HepG2 (cell line): ENCODE results near the gene PRR33. TPM values are rescaled to one million over a fixed set of nuclear protein-coding genes. Genes with fewer than 3 reads are reported as not detected.

Experiments used
- ATAC-seq: fragments of 200-7000 bp; cut with Tn5 transposase; 3 replicates; pipeline ENCODE4 v1.9.1; 2020; ENCODE audit warnings: mild to moderate bottlenecking, moderate library complexity
- BruUV-seq: library from RNA; stranded (reverse); fragments of 400-500 nt; replicated peaks from 2 replicates; lab custom pipeline; 2021; lab: Mats Ljungman, UMichigan
- CTCF ChIA-PET: fragments of 300-600 bp; formaldehyde crosslinking; extraction: SDS; loops from one replicate; lab custom pipeline; 2021; ENCODE audit warnings: low total read pairs, inconsistent platforms, low intra/inter-chr PET ratio; lab: Yijun Ruan, JAX
- POLR2A ChIA-PET: fragments of 350-600 bp; sonication (Branson Sonifier 250); formaldehyde crosslinking; loops from one replicate; lab custom pipeline; 2020; ENCODE audit warnings: antibody characterized with exemption, inconsistent platforms; lab: Yijun Ruan, JAX
- DNase-seq: peaks from one replicate; pipeline ENCODE4 v3.0.0-alpha.2; 2015; ENCODE audit warnings: low spot score
- FAIRE-seq: peaks from 3 replicates; lab custom pipeline; 2011; peaks lifted over from hg19 to GRCh38; lab: Jason Lieb, UNC
- H2AFZ ChIP-seq: one replicate; pipeline ENCODE4 v1.6.1; 2011; ENCODE audit warnings: low read length, inconsistent platforms
- H3K27ac ChIP-seq: fragments of 300-600 bp; 3 replicates; pipeline ENCODE4 v1.8.0; 2011; ENCODE audit warnings: mixed run types, mild to moderate bottlenecking, mixed read lengths, low read length, inconsistent platforms; ENCODE audit not compliant: insufficient read depth; ENCODE audit errors: extremely low read length
- H3K27me3 ChIP-seq, 2 experiments: fragments of 200-600 bp in 1 of 2; 2 replicates in 1 of 2; 3 replicates in 1 of 2; pipeline versions ENCODE4 v1.6.0 to v1.8.0; 2011; ENCODE audit warnings: low read length in 2 of 2, mild to moderate bottlenecking in 2 of 2, moderate library complexity in 2 of 2, inconsistent platforms in 1 of 2; ENCODE audit not compliant: insufficient read depth in 2 of 2, control insufficient read depth in 1 of 2
- H3K36me3 ChIP-seq, 2 experiments: fragments of 200-600 bp in 1 of 2; replicated peaks in 1 of 2; 2 replicates in 1 of 2; 3 replicates in 1 of 2; pipeline versions ENCODE4 v1.5.1 to v1.8.0; 2011; ENCODE audit warnings: low read length in 2 of 2, inconsistent platforms in 1 of 2; ENCODE audit not compliant: insufficient read depth in 2 of 2, control insufficient read depth in 1 of 2
- H3K4me1 ChIP-seq: 2 replicates; pipeline ENCODE4 v1.5.1; 2012; ENCODE audit warnings: low read length, inconsistent platforms; ENCODE audit not compliant: insufficient read depth
- H3K4me2 ChIP-seq: 2 replicates; pipeline ENCODE4 v1.6.0; 2011; ENCODE audit warnings: low read depth, low read length, inconsistent platforms
- H3K4me3 ChIP-seq, 3 experiments: fragments of 200-600 bp in 1 of 3; sonication (generic), shearing (Covaris generic) in 1 of 3; replicated peaks in 1 of 3; 2 replicates each; pipeline ENCODE4 v1.5.1; 2011 to 2016; ENCODE audit warnings: low read length in 3 of 3, inconsistent platforms in 2 of 3, low read depth in 2 of 3, mild to moderate bottlenecking in 2 of 3, control low read depth in 1 of 3, mixed read lengths in 1 of 3; ENCODE audit not compliant: insufficient read depth in 1 of 3
- H3K79me2 ChIP-seq: one replicate; pipeline ENCODE4 v1.6.1; 2011; ENCODE audit warnings: low read length, inconsistent platforms; ENCODE audit not compliant: insufficient read depth
- H3K9ac ChIP-seq: 2 replicates; pipeline ENCODE4 v1.6.0; 2011; ENCODE audit warnings: mild to moderate bottlenecking, low read depth, low read length, inconsistent platforms; ENCODE audit not compliant: insufficient read depth
- H3K9me3 ChIP-seq: 2 replicates; pipeline ENCODE4 v1.5.1; 2012; ENCODE audit warnings: mild to moderate bottlenecking, low read length
- H4K20me1 ChIP-seq: 2 replicates; pipeline ENCODE4 v1.6.0; 2011; ENCODE audit warnings: inconsistent platforms, mild to moderate bottlenecking, low read length, moderate library complexity; ENCODE audit not compliant: insufficient read depth
- AFF4 ChIP-seq: sonication (generic); formaldehyde crosslinking; IDR thresholded peaks from 2 replicates; pipeline ENCODE4 v1.4.0; 2020; ENCODE audit warnings: missing genetic modification reagents
- AKAP8 ChIP-seq: sonication (generic); formaldehyde crosslinking; IDR thresholded peaks from 2 replicates; pipeline ENCODE4 v1.5.1; 2020; ENCODE audit warnings: mild to moderate bottlenecking, missing genetic modification reagents
- FOXM1 ChIP-seq: sonication (generic); formaldehyde crosslinking; IDR thresholded peaks from 2 replicates; pipeline ENCODE4 v1.5.0; 2020; ENCODE audit warnings: missing genetic modification reagents
- HOXA5 ChIP-seq: sonication (generic); formaldehyde crosslinking; IDR thresholded peaks from 2 replicates; pipeline ENCODE4 v1.4.0; 2020; ENCODE audit warnings: missing genetic modification reagents
- KDM3A ChIP-seq: IDR thresholded peaks from 2 replicates; pipeline ENCODE4 v1.6.1; 2018; ENCODE audit warnings: low read depth, missing compliant biosample characterization
- NCOA1 ChIP-seq: sonication (generic); formaldehyde crosslinking; IDR thresholded peaks from 2 replicates; pipeline ENCODE4 v1.9.0; 2021; ENCODE audit warnings: missing genetic modification reagents
- NFIC ChIP-seq: IDR thresholded peaks from 2 replicates; pipeline ENCODE4 v1.6.1; 2012; ENCODE audit warnings: mild to moderate bottlenecking, low read length, inconsistent platforms
- NR2F1 ChIP-seq, 2 experiments: fragments of 450-650 bp in 1 of 2; formaldehyde crosslinking in 1 of 2; IDR thresholded peaks; 2 replicates each; pipeline versions ENCODE4 v1.5.0 to v1.6.1; 2016 to 2020; ENCODE audit warnings: mild to moderate bottlenecking in 1 of 2, missing compliant biosample characterization in 1 of 2, missing genetic modification reagents in 1 of 2, moderate library complexity in 1 of 2
- ZKSCAN5 ChIP-seq: sonication (generic); formaldehyde crosslinking; IDR thresholded peaks from 2 replicates; pipeline ENCODE4 v1.5.1; 2020; ENCODE audit warnings: mild to moderate bottlenecking, missing genetic modification reagents
- ZNF124 ChIP-seq: sonication (generic); formaldehyde crosslinking; IDR thresholded peaks from 2 replicates; pipeline ENCODE4 v1.4.0; 2020; ENCODE audit warnings: missing genetic modification reagents
- ZNF20 ChIP-seq: sonication (generic); formaldehyde crosslinking; IDR thresholded peaks from 2 replicates; pipeline ENCODE4 v1.4.0; 2020; ENCODE audit warnings: mild to moderate bottlenecking, moderate library complexity, missing genetic modification reagents
- ZNF260 ChIP-seq: sonication (generic); formaldehyde crosslinking; IDR thresholded peaks from 2 replicates; pipeline ENCODE4 v1.4.0; 2020; ENCODE audit warnings: missing genetic modification reagents, low read depth, mild to moderate bottlenecking, borderline replicate concordance
- ZNF33A ChIP-seq: sonication (generic); formaldehyde crosslinking; IDR thresholded peaks from 2 replicates; pipeline ENCODE4 v1.5.1; 2020; ENCODE audit warnings: missing genetic modification reagents, mild to moderate bottlenecking, moderate library complexity, borderline replicate concordance
- ZNF567 ChIP-seq: sonication (generic); formaldehyde crosslinking; IDR thresholded peaks from 2 replicates; pipeline ENCODE4 v1.8.1; 2023; ENCODE audit warnings: mild to moderate bottlenecking, missing genetic modification reagents, borderline replicate concordance
- ZNF775 ChIP-seq: sonication (generic); formaldehyde crosslinking; IDR thresholded peaks from 2 replicates; pipeline ENCODE4 v1.4.0; 2020; ENCODE audit warnings: missing genetic modification reagents, mild to moderate bottlenecking, moderate library complexity, borderline replicate concordance
- ZNF841 ChIP-seq: sonication (generic); formaldehyde crosslinking; IDR thresholded peaks from 2 replicates; pipeline ENCODE4 v1.8.1; 2023; ENCODE audit warnings: missing genetic modification reagents, borderline replicate concordance
- WGBS: methylation state at CpG from one replicate; pipeline ENCODE4 v1.1.6; 2017; ENCODE audit warnings: low lambda C conversion rate; 5-methylcytosine and 5-hydroxymethylcytosine counted together
- in situ Hi-C: cut with HindIII; loops from 2 replicates; pipeline ENCODE4 v1.10.0; 2017; ENCODE audit warnings: low pct_unique_long_range_greater_than_20kb; ENCODE audit not compliant: extremely low pct_ligation_motif_present
- intact Hi-C: fragments of 100-400 bp; cut with micrococcal nuclease; formaldehyde crosslinking; loops from one replicate; pipeline ENCODE4 v1.10.0; 2022; ENCODE audit not compliant: unreplicated experiment
- polyA plus RNA-seq, 8 experiments: library from polyadenylated mRNA; depleted of rRNA in 3 of 8; stranded (reverse) in 7 of 8; unstranded in 1 of 8; fragments of >200 nt; fragmentation: Illumina TruSeq in 4 of 8; extraction: Trizol in 4 of 8; gene quantifications; 2 replicates each; pipeline versions ENCODE4 v1.2.1 to v1.2.3, GENCODE V29; 2011 to 2016; ENCODE audit warnings: low read depth in 4 of 8, missing spikeins in 1 of 8, mixed read lengths in 1 of 8; ENCODE audit not compliant: insufficient read depth in 1 of 8
- total RNA-seq, 5 experiments: library from RNA; depleted of rRNA; stranded (reverse); fragments of >200 nt; fragmentation: Illumina TruSeq; extraction: Trizol; gene quantifications; 2 replicates each; pipeline ENCODE4 v1.2.3, GENCODE V29; 2016; ENCODE audit warnings: low read depth in 1 of 5
- TF ChIP-seq, protein P1 (sequence below): IDR thresholded peaks from 2 replicates; pipeline ENCODE4 v1.6.1; 2016; ENCODE audit warnings: low read depth
- TF ChIP-seq, protein P2 (sequence below): sonication (generic); formaldehyde crosslinking; IDR thresholded peaks from 2 replicates; pipeline ENCODE4 v1.9.0; 2021; ENCODE audit warnings: missing genetic modification reagents, mild to moderate bottlenecking, borderline replicate concordance

PRR33 gene
- total and polyA plus RNA-seq, 2 of the 13 experiments (the other 11 are each of a cell fraction or from before 2014, with no cell fraction given): not detected

DNA sequence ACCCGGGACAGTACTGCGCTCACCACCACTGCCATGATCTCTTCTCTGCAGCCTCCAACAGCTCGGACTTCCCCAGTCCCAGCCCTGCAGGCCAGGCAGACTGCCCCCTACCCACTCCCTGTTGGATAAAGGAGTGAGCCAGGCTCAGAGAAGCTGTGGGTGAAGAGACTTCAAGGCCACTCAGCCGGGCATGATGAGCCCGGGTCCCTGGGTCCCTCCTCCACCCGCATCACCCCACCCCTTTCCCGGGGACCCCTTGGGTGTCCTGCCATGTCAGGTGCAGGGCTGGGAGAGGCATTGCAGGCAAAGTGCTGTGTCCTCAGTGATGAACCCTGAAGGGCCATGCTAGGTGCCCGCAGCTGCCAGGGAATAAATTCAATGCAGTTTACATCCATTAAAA lies 24.3 kb downstream of the PRR33 start (continued):
- no peak for TF ChIP-seq ZNF260
- no peak for TF ChIP-seq ZNF124 (CRISPR knock-in tag)
- no peak for TF ChIP-seq KDM3A (CRISPR knock-in tag)
- TF ChIP-seq FOXM1 (CRISPR knock-in tag): no peak
- TF ChIP-seq ZNF775: no peak
- TF ChIP-seq NCOA1 (CRISPR knock-in tag): no peak
- no peak for TF ChIP-seq ZNF33A (CRISPR knock-in tag)
- TF ChIP-seq, protein P1, sequence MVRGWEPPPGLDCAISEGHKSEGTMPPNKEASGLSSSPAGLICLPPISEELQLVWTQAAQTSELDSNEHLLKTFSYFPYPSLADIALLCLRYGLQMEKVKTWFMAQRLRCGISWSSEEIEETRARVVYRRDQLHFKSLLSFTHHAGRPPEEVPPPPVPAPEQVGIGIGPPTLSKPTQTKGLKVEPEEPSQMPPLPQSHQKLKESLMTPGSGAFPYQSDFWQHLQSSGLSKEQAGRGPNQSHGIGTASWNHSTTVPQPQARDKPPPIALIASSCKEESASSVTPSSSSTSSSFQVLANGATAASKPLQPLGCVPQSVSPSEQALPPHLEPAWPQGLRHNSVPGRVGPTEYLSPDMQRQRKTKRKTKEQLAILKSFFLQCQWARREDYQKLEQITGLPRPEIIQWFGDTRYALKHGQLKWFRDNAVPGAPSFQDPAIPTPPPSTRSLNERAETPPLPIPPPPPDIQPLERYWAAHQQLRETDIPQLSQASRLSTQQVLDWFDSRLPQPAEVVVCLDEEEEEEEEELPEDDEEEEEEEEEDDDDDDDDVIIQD (CRISPR knock-in tag): no peak
- no peak for TF ChIP-seq ZNF567 (CRISPR knock-in tag)

- no peaks in the 10 kb centered on the region for H3K36me3 ChIP-seq
- ATAC-seq (no peak), DNase-seq (no peak), FAIRE-seq (no peak)
- no peak overlapping the region for H3K9ac ChIP-seq
- BruUV-seq: no TSS peak
- 24% methylated on average over 5 of the region's 15 CpGs for WGBS
- no peak overlapping the region for H2AFZ ChIP-seq
- peaks cover 28 to 87% of the 10 kb centered on the region in 2 experiments for H3K27me3 ChIP-seq
- no peak overlapping the region for H3K27ac ChIP-seq
- intact Hi-C loops (no loop called here), in situ Hi-C loops (no loop called here)
- no peaks in the 10 kb centered on the region for H3K79me2 ChIP-seq
- no peaks in the 10 kb centered on the region for H3K4me1 ChIP-seq
- no peaks in the 10 kb centered on the region for H4K20me1 ChIP-seq
- ChIA-PET POLR2A (no interaction called here), CTCF (no interaction called here)
- no peaks in the 10 kb centered on the region for H3K9me3 ChIP-seq
- H3K4me3 ChIP-seq: no peak overlapping the region
- no peak overlapping the region for H3K4me2 ChIP-seq
- TF ChIP-seq ZNF20 (CRISPR knock-in tag): no peak
- no peak for TF ChIP-seq NFIC
- TF ChIP-seq NR2F1 (CRISPR knock-in tag; IDR thresholded peaks at IDR 0.05): no peak
- no peak for TF ChIP-seq ZKSCAN5 (CRISPR knock-in tag)
- no peak for TF ChIP-seq AFF4 (CRISPR knock-in tag)
- TF ChIP-seq, protein P2, sequence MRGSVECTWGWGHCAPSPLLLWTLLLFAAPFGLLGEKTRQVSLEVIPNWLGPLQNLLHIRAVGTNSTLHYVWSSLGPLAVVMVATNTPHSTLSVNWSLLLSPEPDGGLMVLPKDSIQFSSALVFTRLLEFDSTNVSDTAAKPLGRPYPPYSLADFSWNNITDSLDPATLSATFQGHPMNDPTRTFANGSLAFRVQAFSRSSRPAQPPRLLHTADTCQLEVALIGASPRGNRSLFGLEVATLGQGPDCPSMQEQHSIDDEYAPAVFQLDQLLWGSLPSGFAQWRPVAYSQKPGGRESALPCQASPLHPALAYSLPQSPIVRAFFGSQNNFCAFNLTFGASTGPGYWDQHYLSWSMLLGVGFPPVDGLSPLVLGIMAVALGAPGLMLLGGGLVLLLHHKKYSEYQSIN: no peak
- no peak for TF ChIP-seq HOXA5
- no peak for TF ChIP-seq ZNF841
- no peak for TF ChIP-seq AKAP8
Observed at GRCh38 chr11:1866776-1867175, 24.9 kb downstream of the PRR33 start.
